Measurements from ENCODE around the gene CLINT1.
"Not testable (repeated sequence)": the region's sequence is repeated elsewhere in the genome, so short reads cannot be mapped to it uniquely, and the experiment has no call there.

Gene CLINT1

DNA sequence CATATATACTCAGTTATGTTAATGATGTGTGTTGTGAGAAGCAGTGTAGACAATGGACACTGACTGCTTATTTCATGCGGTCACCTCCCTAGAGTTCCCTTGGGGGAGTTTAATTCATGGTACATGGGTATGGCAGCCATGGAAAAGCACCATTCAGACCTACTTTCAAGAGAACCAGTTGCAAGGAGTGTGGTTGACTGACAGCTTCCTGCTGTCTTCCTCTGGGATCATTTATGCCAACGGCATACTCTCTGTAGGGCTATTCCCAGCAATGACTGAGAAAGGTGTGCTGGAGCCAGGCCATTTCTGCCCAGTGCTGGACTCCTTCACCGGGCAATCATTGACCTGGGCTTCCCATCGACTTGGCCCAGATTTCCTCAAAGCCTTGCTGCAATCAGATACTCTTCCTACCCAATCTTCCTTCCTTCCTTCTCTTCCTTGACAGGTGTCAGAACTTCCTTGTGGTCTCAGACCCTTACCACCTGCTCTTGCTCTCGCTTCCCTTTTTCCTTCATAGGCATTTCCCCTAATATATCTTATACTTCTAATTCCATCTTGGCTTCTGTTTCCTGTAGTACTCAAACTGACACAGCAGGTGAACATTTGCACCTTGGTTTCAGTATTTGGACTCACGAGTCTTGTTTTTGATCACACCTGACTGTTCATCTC, 3.4 kb upstream of the CLINT1 start:
- DNase-seq (ENCODE audit: low read depth), result no peak

DNA sequence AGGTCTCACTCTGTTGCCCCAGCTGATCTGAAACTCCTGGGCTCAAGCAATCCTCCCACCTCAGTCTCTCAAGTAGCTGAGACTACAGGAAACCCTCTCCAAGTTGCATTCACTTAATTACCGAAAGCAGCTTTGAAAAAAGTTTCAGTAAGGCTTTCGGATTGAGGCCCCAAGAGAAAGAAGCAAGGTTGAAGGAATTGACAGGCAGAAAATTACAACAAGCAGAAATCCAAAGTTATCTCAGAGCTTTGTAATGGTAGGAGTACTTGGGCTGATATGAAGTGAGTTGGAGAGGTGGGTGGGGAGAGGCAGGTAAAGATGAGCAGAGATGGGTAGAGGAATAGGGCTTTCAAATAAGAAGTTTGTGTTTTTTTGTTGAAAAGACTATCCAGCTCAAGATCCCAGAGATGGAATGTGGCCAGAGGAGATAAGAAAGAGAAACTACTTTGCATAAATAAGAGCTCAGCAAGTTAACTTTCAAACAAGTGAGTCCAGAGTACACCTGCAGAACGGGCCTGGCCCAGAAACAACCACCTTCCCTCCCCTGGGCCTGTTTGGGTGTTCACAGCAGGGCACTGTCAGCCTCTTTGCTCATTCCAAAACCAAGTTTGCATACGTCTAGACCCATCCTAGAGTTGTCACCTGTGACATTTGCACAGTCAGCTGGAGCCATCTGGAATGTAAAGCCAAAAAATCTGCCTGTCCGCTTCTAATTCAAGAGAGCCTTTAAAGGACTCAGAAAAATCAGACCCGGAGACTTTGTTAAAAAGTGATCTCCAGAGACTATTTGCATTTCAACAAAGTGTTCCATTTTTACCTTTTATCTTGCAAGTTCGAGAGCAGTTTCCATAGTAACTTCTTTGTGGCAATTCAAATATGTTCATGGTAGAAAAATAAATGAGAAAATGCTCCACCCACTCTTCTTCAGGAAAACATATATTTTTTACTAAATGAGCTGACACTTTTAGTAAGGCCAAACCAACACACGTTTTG, 2.2 kb upstream of the CLINT1 start:
- no peak for DNase-seq (ENCODE audit: low read depth)

DNA sequence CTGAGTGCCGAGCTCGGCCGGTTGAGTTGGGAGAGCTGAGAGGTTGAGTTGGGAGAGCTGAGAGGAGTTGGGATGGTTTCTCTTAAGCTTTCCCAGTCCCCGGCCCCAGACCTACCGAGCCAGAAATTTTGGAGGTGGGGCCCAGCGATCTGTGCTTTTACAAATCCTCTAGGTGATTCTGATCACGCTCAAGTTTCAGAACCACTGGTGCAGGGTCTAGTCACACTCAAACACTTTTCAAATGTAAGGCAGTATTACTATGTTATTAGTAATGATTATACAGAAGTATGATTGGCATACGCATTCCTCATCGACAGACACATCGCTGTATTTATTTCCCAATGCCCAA, 256 bp upstream of the CLINT1 start:
- no peak for DNase-seq (ENCODE audit: low read depth)

DNA sequence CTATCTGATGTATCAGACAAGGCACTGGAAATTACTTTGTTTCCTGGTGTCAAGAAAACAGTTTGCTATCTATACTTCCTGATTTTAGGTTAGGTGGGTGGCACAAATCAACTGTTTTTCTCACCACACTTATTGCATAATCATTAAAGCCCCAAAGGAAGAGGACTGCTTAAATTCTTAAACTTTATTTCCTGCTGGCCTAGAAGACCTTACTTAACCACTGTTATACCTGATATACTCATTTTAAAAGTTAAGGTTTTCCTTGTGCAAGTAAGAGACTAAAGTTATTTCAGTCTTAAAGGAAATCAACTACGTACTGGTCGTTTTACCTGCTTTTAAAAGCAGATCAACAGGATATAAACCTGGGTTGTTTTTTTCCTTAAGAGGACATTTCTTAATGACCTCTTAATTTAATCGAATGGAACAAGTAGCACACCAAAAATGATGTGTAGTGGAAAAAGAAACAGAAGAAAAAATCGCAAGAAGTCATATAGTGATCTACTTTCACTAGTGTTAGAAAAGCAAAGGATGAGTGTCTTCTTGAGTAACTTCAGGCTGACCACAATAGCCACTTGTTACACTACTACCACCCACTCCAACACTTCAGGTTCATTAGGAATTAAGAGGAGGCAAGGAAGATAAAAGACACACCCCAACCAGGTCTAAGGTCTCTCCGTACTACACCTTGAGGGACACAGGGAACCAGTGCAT, 974 bp downstream of the CLINT1 start:
- no peak for DNase-seq (ENCODE audit: low read depth)

DNA sequence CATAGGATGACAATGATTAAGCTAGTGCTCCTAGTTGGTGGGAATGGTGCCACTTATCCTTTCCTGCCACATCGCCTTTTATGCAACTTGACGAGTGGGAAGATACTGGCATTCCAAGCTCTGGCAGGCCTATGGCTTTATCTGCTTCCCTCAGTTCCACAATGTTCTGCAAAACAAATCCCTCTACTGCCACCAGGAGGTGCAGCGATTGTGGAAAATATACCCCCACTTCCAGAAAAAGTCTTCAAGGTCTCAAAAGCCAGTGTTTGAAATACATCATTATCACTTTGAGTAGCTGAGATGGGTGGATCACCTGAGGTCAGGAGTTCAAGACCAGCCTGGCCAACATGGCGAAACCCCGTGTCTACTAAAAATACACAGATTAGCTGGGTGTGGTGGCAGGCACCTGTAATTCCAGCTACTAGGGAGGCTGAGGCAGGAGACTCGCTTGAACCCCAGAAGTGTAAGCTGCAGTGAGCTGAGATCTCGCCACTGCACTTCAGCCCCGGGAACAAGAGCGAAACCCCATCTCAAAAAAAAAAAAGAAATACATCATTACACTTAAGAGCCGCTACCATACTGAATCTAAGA, 3.4 kb downstream of the CLINT1 start:
- DNase-seq (ENCODE audit: low read depth), result peak; percentile 55

DNA sequence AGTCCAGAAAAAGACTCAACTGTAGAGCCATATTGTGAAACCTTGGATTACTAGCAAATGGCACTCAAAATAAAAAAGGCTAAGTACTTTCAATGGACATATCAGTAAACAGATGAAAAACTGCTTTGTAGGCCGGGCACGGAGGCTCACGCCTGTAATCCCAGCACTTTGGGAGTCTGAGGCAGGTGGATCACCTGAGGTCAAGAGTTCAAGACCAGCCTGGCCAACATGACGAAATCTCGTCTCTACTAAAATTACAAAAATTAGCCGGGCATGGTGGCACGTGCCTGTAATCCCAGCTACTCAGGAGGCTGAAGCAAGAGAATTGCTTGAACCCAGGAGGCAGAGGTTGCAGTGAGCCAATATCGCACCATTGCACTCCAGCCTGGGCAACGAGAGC, 5.6 kb downstream of the CLINT1 start:
- not testable (repeated sequence) for DNase-seq (ENCODE audit: low read depth)

DNA sequence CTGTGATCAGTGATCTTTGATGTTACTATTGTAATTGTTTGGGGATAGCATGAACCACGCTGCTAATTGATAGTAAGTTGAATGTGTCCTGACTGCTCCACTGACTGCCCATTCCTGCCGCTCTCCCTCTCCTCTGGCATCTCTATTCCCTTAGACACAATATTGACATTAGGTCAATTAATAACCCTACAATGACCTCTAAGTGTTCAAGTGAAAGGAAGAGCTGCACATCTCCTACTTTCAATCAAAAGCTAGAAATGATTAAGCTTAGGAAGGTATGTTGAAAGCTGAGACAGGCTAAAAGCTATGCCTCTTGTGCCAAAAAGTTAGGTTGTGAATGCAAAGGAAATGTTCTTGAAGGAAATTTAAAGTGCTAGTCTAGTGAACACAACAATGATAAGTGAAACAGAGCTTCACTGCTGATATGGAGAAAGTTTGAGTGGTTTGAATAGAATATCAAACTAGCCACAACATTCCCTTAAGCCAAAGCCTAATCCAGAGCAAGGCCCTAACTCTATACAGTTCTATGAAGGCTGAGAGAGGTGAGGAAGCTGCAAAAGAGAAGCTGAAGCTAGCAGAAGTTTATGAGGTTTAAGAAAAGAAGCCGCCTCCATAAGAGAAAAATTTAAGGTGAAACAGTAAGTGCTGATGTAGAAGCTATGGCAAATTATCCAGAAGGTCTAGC, 12.9 kb downstream of the CLINT1 start:
- DNase-seq (ENCODE audit: low read depth), result no peak

DNA sequence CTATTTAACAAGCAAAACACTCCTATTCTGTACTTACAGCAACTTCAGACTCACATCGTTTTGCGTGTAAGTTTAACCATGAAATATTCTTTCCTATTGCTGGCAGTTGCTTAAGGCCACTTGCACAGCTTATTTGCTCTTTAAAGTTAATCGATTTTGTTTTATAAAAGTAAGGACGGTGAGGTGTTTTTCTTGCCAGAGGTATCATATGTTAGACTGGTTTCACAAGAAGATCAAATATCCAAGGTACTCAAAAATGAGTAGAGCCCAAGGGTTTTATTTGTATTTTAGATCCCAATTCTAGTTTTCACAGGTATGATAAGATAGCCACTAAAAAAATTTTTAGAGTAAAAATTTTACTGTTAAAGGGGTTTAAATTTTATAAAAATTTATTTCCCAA, 16.2 kb downstream of the CLINT1 start:
- no peak for DNase-seq (ENCODE audit: low read depth)

DNA sequence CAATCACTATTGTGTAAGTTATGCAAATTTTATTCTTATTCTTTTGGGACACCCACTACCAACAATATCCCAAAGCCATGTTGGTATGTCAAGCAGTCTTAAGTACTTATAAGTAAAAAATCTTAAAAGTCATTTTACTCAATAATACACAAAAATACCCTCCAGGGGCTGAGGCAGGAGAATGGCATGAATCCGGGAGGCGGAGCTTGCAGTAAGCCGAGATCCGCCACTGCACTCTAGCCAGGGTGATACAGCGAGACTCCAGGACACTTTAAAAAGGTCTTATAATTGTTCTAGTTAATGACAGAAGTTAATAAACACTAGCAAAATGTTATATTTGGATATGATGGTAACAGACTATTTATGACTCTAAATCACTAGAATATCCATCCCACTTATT, 16.8 kb downstream of the CLINT1 start:
- DNase-seq (ENCODE audit: low read depth), result no peak

DNA sequence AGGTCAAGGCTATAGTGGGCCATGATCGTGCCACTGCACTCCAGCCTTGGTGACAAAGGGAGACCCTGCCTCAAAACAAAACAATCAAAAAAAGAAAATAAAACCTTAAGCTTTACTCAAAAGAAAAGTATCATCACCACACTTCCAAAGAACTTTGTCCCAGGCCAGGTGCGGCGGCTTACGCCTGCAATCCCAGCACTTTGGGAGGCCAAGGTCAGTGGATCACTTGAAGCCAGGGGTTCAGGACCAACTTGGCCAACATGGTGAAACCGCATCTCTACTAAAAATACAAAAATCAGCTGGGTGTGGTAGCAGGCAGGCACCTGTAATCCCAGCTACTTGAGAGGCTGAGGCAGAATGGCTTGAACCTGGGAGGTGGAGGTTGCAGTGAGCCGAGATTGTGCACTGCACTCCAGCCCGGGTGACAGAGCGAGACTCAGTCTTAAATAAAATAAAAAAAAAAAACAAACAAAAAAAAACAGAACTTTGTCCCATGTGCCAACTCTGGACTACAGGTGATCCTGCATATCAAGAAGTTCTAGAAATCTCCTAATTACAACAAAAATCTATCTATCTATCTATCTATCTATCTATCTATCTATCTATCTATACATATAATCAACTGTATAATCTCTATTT, 19.7 kb downstream of the CLINT1 start:
- DNase-seq (ENCODE audit: low read depth), result no peak

DNA sequence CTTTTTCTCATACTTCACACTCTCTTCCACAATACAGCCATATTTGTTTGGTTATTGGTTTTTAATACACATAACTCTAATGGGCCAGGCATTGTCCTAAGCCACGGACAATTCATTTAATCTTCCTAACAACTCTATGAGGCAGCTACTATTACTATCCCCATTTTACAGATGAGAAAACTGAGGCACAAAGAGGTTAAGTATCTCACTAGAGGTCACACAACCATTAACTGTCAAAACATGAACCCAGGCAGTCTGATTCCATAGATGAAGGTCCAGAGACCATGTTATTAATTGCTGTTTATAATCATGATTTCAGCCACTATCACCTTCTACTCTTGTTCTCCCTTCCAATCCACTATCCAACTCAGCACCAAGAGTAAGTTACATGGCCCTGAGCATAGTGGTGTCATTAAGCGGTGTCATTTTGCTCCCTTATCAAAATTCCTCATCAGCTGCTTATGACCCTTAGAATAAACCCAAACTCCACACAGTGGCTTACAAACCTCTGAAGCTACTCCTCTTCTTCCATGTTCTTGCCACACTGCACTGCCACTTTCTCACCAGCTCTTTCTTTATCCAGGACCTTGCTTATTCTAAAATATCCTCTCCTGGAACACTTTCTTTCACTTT, 22.7 kb downstream of the CLINT1 start:
- DNase-seq (ENCODE audit: low read depth), result no peak

DNA sequence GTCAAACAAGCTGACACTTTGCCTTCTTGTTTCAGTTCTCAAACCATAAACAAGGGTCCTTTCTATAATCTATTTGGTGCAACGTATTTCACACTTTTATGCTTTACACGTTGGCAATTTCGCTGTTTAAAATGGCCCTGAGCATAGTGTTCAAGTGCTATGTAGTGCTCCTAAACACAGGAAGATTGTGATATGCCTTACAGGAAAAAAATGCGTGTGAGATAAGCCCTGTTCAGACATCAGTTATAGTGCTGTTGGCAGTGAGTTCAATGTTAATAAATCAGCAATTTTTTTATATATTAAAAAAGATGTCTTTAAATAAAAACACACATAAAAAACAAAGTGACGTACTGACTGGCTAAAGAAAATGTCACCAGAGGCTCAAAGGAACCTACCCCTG, 23.9 kb downstream of the CLINT1 start:
- no peak for DNase-seq (ENCODE audit: low read depth)

DNA sequence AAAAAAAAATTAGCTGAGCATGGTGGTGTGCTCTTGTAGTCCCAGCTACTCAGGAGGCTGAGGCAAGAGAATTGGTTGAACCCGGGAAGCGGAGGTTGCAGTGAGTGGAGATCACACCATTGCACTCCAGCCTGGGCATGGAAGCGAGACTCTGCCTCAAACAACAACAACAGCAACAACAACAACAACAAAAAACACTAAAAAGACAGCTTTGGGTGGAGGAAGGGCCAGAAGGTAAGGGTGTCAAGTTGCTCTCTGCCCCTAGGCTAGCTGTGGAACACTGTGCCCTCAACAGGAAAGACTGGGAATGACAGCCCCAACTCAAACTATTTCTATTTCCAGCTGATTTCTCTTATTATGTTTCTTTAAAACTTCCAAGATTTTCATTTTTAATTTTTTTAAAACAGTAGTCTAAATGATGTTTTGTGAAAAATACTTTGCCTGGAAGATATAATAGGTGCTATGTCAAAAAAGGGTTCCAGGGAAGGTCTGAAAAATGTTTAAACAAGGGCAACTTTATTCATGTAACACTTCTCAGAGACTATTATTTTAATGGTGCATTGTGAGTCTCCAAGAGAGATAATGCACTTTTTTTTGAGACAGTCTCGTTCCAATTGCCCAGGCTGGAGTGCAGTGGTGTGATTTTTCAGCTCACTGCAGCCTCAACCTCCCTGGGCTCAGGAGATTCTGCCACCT, 29.9 kb downstream of the CLINT1 start:
- no peak for DNase-seq (ENCODE audit: low read depth)

DNA sequence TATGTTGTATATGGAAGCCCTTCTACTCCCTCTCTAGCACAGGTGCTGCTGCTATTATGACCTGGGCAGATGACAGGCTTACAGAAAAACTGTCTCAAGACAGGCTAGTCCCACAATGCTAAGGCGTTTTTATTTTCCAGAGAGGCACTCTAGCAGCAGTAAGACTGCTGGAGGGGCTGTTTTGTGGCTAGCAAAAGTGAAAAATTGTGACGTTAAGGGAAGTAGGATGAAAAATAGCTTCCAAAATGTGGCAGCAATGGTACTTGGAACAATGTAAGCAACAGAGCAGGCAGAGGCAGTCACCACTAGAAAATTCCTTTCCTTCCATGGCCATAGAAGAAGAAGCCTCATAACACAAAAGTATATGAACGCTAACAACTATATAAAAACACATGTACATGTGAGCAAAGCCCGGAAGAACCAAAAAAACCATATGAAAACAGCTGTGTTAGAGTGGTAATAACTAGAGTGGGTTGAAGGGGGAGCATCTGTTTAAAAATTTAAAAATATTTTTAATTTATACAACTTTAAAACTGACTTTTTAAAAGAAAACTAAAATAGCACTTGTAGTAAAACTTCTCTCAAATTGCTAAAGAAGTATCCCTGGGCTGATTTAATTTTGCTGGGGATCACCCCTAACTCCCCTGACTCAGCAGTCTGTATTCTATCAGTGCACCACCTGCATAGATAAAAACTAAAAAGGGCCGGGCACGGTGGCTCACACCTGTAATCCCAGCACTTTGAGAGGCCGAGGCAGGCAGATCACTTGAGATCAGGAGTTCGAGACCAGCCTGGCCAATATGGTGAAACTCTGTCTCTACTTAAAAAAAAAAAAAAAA, 30.6 kb downstream of the CLINT1 start:
- DNase-seq (ENCODE audit: low read depth), result no peak

DNA sequence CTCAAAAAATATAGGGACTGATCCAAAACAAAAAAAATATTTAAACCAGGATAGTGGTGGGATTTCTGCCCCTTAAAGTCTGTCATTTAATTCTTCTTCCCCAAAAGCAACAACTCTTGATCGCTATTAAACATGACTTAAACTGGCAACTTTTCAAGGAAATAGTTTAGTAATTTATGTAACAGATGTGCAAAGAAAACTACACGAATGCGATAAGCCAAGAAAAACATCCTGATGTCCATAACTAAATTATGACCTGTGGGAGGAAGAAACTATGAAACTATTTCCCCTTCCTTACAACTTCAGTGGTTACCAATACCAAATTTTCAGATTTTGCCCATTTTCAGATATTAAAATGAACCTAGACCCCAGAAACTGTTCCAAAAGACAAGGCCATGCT, 31.5 kb downstream of the CLINT1 start:
- no peak for DNase-seq (ENCODE audit: low read depth)

DNA sequence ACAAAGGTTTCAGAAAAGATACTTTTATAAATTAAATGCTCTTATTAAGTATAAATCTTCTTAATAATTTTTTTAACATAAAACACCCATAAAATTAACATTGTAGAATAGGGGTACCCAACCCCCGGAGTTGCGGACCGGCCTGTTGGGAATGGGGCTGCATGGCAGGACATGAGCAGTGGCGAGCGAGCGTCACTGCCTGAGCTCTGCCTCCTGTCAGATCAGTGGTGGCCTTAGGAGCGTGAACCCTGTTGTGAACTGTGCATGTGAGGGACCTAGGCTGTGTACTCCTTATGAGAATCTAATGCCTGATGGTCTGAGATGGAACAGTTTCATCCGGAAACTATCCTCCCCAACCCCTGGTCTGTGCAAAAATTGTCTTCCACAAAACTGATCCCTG, 35.3 kb downstream of the CLINT1 start:
- no peak for DNase-seq (ENCODE audit: low read depth)

DNA sequence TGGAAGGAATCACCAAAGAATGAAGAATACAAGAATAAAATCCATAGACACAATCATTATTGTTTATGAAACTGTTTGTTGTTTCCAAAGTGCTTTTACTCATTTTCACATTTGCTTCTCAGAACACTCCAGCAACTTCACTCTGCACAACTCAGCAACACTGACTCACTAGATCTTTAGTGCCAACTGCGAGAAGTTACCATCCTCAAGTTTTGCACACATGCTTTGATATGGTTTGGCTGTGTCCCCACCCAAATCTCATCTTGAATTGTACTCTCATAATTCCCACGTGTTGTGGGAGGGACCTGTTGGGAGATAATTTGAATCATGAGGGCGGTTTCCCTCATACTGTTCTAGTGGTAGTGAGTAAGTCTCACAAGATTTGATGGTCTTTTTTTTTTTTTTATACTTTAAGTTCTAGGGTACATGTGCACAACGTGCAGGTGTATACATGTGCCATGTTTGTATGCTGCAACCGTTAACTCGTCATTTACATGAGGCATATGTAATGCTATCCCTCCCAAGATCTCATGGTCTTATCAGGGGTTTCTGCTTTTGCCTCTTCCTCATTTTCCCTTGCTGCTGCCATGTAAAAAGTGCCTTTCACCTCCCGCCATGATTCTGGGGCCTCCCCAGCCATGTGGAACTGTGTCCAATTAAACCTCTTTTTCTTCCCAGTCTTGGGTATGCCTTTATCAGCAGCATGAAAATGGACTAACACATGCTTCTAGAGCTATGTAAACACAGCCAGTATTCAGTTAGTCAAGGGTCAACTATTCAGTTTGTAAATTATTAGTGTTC, 36.9 kb downstream of the CLINT1 start:
- no peak for DNase-seq (ENCODE audit: low read depth)

DNA sequence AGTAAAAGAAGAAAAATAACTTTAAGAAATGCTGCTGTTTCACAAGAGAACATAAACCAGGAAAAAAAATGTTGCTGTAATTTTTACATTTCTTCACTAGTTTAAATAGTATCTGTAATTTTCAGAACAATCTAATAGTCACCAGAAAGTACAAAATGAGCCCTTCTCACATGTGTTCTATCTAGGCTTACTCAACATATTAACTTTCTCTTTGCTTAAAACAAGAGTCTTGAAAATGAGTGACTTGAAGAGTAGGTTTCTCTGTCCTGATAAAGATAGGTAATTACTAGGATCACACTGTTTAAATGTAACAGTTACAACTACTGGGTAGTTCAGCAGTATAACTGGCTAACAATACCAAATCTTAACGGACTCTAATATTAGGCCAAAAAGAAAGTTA, 37.5 kb downstream of the CLINT1 start:
- DNase-seq (ENCODE audit: low read depth), result no peak

Data from stromal cell of bone marrow (primary cell).